Endothelial cell (in vitro differentiated cells): ENCODE data around the gene FREM1. TPM values are rescaled to one million over a fixed set of nuclear protein-coding genes. Genes with fewer than 3 reads are reported as not detected.
"Not testable (repeated sequence)": the region's sequence is repeated elsewhere in the genome, so short reads cannot be mapped to it uniquely, and the experiment has no call there.

ENCODE experiments used
- DNase-seq: peaks from one replicate; pipeline ENCODE4 v3.0.0; 2021; ENCODE audit warnings: low spot score
- H3K27ac Mint-ChIP-seq: one replicate; pipeline ENCODE4 v1.8.0; 2021; ENCODE audit warnings: mixed read lengths, inconsistent platforms; ENCODE audit not compliant: unreplicated experiment
- H3K27me3 Mint-ChIP-seq: one replicate; pipeline ENCODE4 v1.8.0; 2021; ENCODE audit warnings: mild to moderate bottlenecking, moderate library complexity, mixed read lengths, inconsistent platforms; ENCODE audit not compliant: unreplicated experiment
- H3K36me3 Mint-ChIP-seq: one replicate; pipeline ENCODE4 v1.8.0; 2021; ENCODE audit warnings: mild to moderate bottlenecking, low read depth, mixed read lengths, inconsistent platforms; ENCODE audit not compliant: unreplicated experiment
- H3K4me1 Mint-ChIP-seq: one replicate; pipeline ENCODE4 v1.8.0; 2021; ENCODE audit warnings: mild to moderate bottlenecking, mixed read lengths, inconsistent platforms; ENCODE audit not compliant: unreplicated experiment
- H3K4me3 Mint-ChIP-seq: one replicate; pipeline ENCODE4 v1.8.0; 2021; ENCODE audit warnings: mild to moderate bottlenecking, mixed read lengths, inconsistent platforms; ENCODE audit not compliant: unreplicated experiment
- H3K9me3 Mint-ChIP-seq: one replicate; pipeline ENCODE4 v1.8.0; 2021; ENCODE audit warnings: mixed read lengths, inconsistent platforms; ENCODE audit not compliant: unreplicated experiment
- CTCF ChIP-seq: fragments of 200-600 bp; sonication (generic); IDR thresholded peaks from one replicate; pipeline ENCODE4 v1.5.0; 2021; ENCODE audit warnings: antibody characterized with exemption; ENCODE audit not compliant: unreplicated experiment
- total RNA-seq: library from RNA; stranded (reverse); fragmentation: NEBNext Ultra II Directional; extraction: Animal tissue kit (Norgen Biotek cat#: 25700); gene quantifications from one replicate; pipeline ENCODE4 v1.2.1, GENCODE V29; 2021; ENCODE audit not compliant: unreplicated experiment

Gene FREM1
- total RNA-seq, 1 donor from 2014 or later: 2.9 TPM

- H3K4me1 Mint-ChIP-seq: no peaks in the 10 kb centered on the region
- H3K36me3 Mint-ChIP-seq: no peaks in the 10 kb centered on the region
- TF ChIP-seq CTCF: no peak
- no peak overlapping the region for H3K4me3 Mint-ChIP-seq
- H3K27me3 Mint-ChIP-seq: peaks cover 4% of the 10 kb centered on the region
- no peak for DNase-seq
- no peaks in the 10 kb centered on the region for H3K9me3 Mint-ChIP-seq
- no peak overlapping the region for H3K27ac Mint-ChIP-seq
These were observed 14.3 kb upstream of the FREM1 start for GRCh38 chr9:14924230-14925219.

GRCh38 chr9:14923701-14924100, 13.5 kb upstream of the FREM1 start:
- H3K36me3 Mint-ChIP-seq: no peaks in the 10 kb centered on the region
- no peaks in the 10 kb centered on the region for H3K9me3 Mint-ChIP-seq
- DNase-seq: no peak
- H3K27me3 Mint-ChIP-seq: peaks cover 4% of the 10 kb centered on the region
- H3K4me3 Mint-ChIP-seq: no peak overlapping the region
- no peak for TF ChIP-seq CTCF
- H3K4me1 Mint-ChIP-seq: no peaks in the 10 kb centered on the region
- H3K27ac Mint-ChIP-seq: no peak overlapping the region

- not testable (repeated sequence) for H3K36me3 Mint-ChIP-seq, H3K27ac Mint-ChIP-seq, H3K4me3 Mint-ChIP-seq, H3K4me1 Mint-ChIP-seq, H3K9me3 Mint-ChIP-seq, H3K27me3 Mint-ChIP-seq, DNase-seq
These were observed 10.6 kb upstream of the FREM1 start for GRCh38 chr9:14920805-14921204.

- Mint-ChIP-seq H3K36me3 (no peaks in the 10 kb centered on the region), H3K4me1 (no peaks in the 10 kb centered on the region), H3K4me3 (no peak overlapping the region)
These were observed 3.1 kb upstream of the FREM1 start for GRCh38 chr9:14913366-14913765.

GRCh38 chr9:14912859-14913258, 2.6 kb upstream of the FREM1 start:
- no peak for TF ChIP-seq CTCF
- Mint-ChIP-seq H3K4me1 (no peaks in the 10 kb centered on the region), H3K9me3 (no peaks in the 10 kb centered on the region), H3K36me3 (no peaks in the 10 kb centered on the region), H3K4me3 (no peak overlapping the region), H3K27me3 (no peaks in the 10 kb centered on the region), H3K27ac (no peak overlapping the region)
- DNase-seq: no peak

More at GRCh38 chr9:14913366-14913765, 3.1 kb upstream of the FREM1 start:
- Mint-ChIP-seq H3K27me3 (no peaks in the 10 kb centered on the region), H3K9me3 (no peaks in the 10 kb centered on the region), H3K27ac (no peak overlapping the region)
- no peak for DNase-seq
- no peak for TF ChIP-seq CTCF
